Measurements from ENCODE around the gene POLR1E.

- TF ChIP-seq POLR2AphosphoS5 (IDR thresholded peaks at IDR 0.05; ENCODE audit: low read depth, low read length) (no peak), POLR2A (IDR thresholded peaks at IDR 0.05; ENCODE audit: low read depth, low read length) (no peak), TAF1 (IDR thresholded peaks at IDR 0.05; ENCODE audit: low read depth, low read length) (no peak), SPI1 (IDR thresholded peaks at IDR 0.05; ENCODE audit: low read depth, low read length) (no peak), POU2F2 (IDR thresholded peaks at IDR 0.05; ENCODE audit: low read depth, low read length) (no peak), PAX5 (IDR thresholded peaks at IDR 0.05; ENCODE audit: insufficient read depth, low read length, severe bottlenecking) (no peak)
Measured at GRCh38 chr9:37501957-37502596, 16.3 kb downstream of the POLR1E start.

Data from GM12891 (cell line).